ENCODE data around the gene SSH2. TPM values are rescaled to one million over a fixed set of nuclear protein-coding genes. Genes with fewer than 3 reads are reported as not detected.
A peak's percentile ranks its signal among the peaks of the same experiment; 100 is the strongest.

SSH2 gene
- total and polyA plus RNA-seq, 2 experiments from 2014 or later = 32.4 to 43.2 TPM

DNA sequence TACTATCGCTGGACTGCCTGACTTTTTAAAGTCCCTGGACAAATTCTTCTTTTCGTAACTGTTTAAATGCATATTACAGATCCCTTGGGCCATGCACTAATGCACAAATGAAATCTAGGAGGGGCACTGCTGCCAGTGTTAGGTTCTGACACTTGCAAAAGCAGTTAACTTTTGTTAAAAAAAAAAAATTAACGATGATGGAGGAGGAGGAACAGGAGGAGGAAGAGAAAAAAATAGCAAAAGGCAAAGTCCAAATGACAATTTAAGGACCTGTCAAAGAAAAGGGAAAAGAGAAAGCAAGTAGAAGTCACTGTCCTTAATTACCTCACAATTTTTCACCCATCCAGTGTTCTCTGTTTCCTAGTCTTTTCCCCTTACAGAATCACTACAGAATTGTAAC lies 209.5 kb downstream of the SSH2 start:
- H3K27ac ChIP-seq = peak overlapping the region; percentile 64
- TF ChIP-seq, protein P1, sequence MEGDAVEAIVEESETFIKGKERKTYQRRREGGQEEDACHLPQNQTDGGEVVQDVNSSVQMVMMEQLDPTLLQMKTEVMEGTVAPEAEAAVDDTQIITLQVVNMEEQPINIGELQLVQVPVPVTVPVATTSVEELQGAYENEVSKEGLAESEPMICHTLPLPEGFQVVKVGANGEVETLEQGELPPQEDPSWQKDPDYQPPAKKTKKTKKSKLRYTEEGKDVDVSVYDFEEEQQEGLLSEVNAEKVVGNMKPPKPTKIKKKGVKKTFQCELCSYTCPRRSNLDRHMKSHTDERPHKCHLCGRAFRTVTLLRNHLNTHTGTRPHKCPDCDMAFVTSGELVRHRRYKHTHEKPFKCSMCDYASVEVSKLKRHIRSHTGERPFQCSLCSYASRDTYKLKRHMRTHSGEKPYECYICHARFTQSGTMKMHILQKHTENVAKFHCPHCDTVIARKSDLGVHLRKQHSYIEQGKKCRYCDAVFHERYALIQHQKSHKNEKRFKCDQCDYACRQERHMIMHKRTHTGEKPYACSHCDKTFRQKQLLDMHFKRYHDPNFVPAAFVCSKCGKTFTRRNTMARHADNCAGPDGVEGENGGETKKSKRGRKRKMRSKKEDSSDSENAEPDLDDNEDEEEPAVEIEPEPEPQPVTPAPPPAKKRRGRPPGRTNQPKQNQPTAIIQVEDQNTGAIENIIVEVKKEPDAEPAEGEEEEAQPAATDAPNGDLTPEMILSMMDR (IDR thresholded peaks at IDR 0.05; ENCODE audit: low read depth, low read length) = no peak
- H3K4me1 ChIP-seq (ENCODE audit: low read depth) = peaks cover 24% of the 10 kb centered on the region
- H3K36me3 ChIP-seq = no peaks in the 10 kb centered on the region
- no peak overlapping the region for H3K4me3 ChIP-seq
- H3K9me3 ChIP-seq (ENCODE audit: low read depth) = no peaks in the 10 kb centered on the region
- H3K27me3 ChIP-seq = no peaks in the 10 kb centered on the region
- DNase-seq (ENCODE audit: low read depth in 1 of 2, low spot score in 1 of 2) = no peak

- H3K27ac ChIP-seq = no peak overlapping the region
- H3K9me3 ChIP-seq (ENCODE audit: low read depth) = no peaks in the 10 kb centered on the region
- H3K4me3 ChIP-seq = no peak overlapping the region
- no peaks in the 10 kb centered on the region for H3K36me3 ChIP-seq
- no peak for DNase-seq (ENCODE audit: low read depth in 1 of 2, low spot score in 1 of 2)
- TF ChIP-seq, protein P1 (IDR thresholded peaks at IDR 0.05; ENCODE audit: low read depth, low read length) = no peak
- no peaks in the 10 kb centered on the region for H3K27me3 ChIP-seq
- peaks cover 24% of the 10 kb centered on the region for H3K4me1 ChIP-seq (ENCODE audit: low read depth)
Measured at GRCh38 chr17:29719469-29719868, 210.6 kb downstream of the SSH2 start.

DNA sequence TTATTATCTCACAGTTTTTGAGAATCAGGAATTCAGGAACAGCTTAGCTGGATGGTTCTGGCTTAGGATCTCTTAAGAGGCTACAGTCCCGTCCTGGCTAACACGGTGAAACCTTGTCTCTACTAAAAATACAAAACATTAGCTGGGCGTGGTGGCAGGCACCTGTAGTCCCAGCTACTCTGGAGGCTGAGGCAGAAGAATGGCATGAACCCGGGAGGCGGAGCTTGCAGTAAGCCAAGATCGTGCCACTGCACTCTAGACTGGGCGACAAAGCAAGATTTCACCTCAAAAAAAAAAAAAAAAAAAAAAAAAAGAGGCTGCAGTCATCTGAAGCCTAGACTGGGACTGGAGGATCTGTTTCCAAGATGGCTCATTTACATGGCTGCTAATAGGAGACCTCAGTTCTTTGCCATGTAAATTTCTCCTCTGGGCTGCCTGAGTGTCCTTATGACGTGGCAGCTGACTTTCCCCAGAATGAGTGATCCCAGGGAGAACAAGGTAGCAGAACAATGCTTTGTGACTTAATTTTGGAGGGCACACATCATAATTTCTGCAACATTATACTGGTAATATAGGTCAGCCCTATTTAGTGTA lies 211.5 kb downstream of the SSH2 start:
- Histone ChIP-seq H3K27me3 (no peaks in the 10 kb centered on the region), H3K36me3 (no peaks in the 10 kb centered on the region), H3K27ac (no peak overlapping the region), H3K4me3 (no peak overlapping the region), H3K4me1 (ENCODE audit: low read depth) (peaks cover 24% of the 10 kb centered on the region), H3K9me3 (ENCODE audit: low read depth) (no peaks in the 10 kb centered on the region)
- no peak for DNase-seq (ENCODE audit: low read depth in 1 of 2, low spot score in 1 of 2)
- TF ChIP-seq, protein P1 (IDR thresholded peaks at IDR 0.05; ENCODE audit: low read depth, low read length) = no peak

DNA sequence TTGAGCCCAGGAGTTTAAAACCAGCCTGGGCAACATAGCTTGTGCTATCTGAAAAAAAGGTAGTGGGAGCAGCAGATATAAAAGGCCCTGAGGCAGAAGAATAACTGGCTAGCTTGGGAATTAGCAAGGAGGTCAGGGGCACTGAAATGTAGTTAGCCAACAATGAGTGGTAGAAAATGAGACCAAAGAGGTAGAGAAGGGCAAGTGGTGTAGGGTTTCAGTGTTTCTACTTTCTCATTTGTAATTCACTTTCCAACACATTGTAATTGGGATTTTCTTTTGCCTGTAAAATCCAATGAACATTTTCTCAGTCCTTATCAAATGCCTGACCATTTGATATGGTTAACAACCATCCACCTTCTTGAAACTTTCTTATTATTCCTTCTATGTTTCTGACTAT lies 212.2 kb downstream of the SSH2 start:
- TF ChIP-seq, protein P1 (IDR thresholded peaks at IDR 0.05; ENCODE audit: low read depth, low read length) = no peak
- no peak overlapping the region for H3K27ac ChIP-seq
- no peaks in the 10 kb centered on the region for H3K9me3 ChIP-seq (ENCODE audit: low read depth)
- H3K27me3 ChIP-seq = no peaks in the 10 kb centered on the region
- H3K36me3 ChIP-seq = no peaks in the 10 kb centered on the region
- no peak overlapping the region for H3K4me3 ChIP-seq
- peaks cover 19% of the 10 kb centered on the region for H3K4me1 ChIP-seq (ENCODE audit: low read depth)
- no peak for DNase-seq (ENCODE audit: low read depth in 1 of 2, low spot score in 1 of 2)

DNA sequence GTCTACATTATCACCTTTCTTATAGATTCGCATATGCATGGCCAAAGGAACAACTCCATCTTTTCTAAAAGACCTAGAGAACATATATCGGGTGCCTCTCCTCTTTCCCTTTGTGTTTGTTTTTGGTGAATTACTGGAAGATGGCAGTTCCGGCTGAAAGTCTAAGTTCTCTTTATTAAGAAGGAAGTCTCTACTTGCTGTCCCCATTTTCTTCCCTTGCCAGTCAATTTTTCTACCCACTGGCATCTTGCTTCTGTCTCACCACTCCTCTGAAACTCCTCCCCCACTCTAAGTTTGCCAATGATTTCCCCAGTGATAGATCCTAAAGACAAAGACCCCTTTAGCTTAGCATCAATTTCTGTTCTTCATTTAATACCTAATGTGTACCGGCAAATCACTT lies 213.5 kb downstream of the SSH2 start:
- TF ChIP-seq, protein P1 (IDR thresholded peaks at IDR 0.05; ENCODE audit: low read depth, low read length) = no peak
- Histone ChIP-seq H3K9me3 (ENCODE audit: low read depth) (no peaks in the 10 kb centered on the region), H3K27ac (no peak overlapping the region), H3K27me3 (no peaks in the 10 kb centered on the region), H3K4me3 (no peak overlapping the region), H3K4me1 (ENCODE audit: low read depth) (peaks cover 8% of the 10 kb centered on the region), H3K36me3 (no peaks in the 10 kb centered on the region)
- DNase-seq (ENCODE audit: low read depth in 1 of 2, low spot score in 1 of 2) = no peak
